HTR-8/SVneo (cell line): ENCODE data around the gene IL12RB2.
"Not testable (repeated sequence)": the region's sequence is repeated elsewhere in the genome, so short reads cannot be mapped to it uniquely, and the experiment has no call there.

Experiments
- DNase-seq: peaks from one replicate; pipeline ENCODE4 v3.0.0; 2011; ENCODE audit warnings: low spot score, mixed read lengths; ENCODE audit not compliant: insufficient read length
- FAIRE-seq: peaks from 2 replicates; lab custom pipeline; 2011; peaks lifted over from hg19 to GRCh38; lab: Jason Lieb, UNC

The IL12RB2 gene

GRCh38 chr1:67429011-67429527 is 121.4 kb downstream of the IL12RB2 start:
- no peak for FAIRE-seq
- DNase-seq: no peak

DNA sequence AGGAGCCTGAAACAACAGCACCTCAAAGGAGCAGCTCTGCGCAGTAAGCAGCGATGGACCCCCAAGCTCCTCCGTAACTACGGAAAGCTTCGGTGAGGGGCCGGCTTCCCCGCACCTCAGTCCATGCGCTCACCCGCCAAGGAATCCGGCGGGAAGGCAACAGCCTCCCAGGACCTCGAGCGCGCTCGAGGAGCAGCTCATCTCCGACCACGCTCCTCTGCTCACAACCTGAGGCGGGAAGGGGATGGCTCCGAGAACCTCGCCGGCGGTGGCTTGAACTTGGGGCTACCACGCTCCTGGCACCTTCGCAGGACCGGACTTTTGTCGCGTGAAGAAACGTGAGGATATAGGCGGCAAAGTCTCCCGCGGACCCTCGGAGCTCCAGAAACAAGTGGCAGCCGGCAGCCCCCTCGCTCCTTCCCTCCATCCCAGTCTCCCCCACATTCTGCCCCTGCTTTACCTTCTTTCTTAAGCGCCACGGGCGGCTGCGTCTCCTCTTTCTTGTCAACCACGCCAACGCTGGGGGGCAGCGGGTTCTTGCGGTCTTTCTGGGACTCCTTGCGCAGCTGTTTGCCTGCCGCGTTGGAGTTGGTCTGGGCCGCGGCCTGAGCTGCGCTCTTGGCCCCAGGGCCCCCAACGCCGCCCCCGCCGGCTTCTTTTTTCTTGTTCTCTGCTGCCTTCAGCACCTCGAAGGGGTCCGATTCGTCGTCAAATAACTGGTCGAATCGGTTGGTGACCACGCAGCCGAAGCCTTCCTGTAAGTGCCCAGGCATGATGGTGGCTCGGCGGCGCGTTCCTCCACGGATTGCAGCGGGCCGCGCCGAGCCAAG is 122.1 kb downstream of the IL12RB2 start:
- no peak for DNase-seq
- FAIRE-seq: no peak

GRCh38 chr1:67430358-67431155 is 122.9 kb downstream of the IL12RB2 start, which contains the start of gene SERBP1:
SERBP1 (minus strand) TSS chr1:67430402; CDS start chr1:67430300, 102 bp downstream.
- peak; percentile 86 for DNase-seq
- peak; percentile 93 for FAIRE-seq

GRCh38 chr1:67431156-67431765 is 123.6 kb downstream of the IL12RB2 start:
- DNase-seq: no peak

GRCh38 chr1:67431869-67432578 is 124.4 kb downstream of the IL12RB2 start:
- no peak for FAIRE-seq
- DNase-seq: no peak

More at GRCh38 chr1:67431156-67431765, 123.6 kb downstream of the IL12RB2 start:
- FAIRE-seq: no peak

DNA sequence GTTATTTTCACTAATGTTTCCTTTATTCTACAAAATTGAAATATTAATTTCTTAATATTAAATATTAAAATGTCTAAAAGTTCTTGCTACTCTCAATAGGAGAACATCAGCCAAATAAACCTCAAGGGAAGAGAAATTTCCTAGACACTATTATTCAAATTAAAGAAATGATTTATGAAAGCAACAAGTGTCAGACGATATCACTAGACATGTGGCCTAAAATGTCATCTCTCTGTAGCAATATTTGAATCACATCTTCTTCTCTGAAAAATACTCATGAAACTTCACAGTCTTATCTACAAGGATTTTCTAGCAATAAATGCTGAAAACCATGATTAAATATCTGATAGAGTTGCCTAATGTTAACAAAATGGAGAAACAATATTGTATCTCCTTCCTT is 125.1 kb downstream of the IL12RB2 start:
- DNase-seq (no peak), FAIRE-seq (no peak)

- FAIRE-seq (no peak), DNase-seq (no peak)
These were observed 126.2 kb downstream of the IL12RB2 start for GRCh38 chr1:67433837-67434236.

- DNase-seq (no peak), FAIRE-seq (no peak)
These were observed 126.8 kb downstream of the IL12RB2 start for GRCh38 chr1:67434491-67434890.

DNA sequence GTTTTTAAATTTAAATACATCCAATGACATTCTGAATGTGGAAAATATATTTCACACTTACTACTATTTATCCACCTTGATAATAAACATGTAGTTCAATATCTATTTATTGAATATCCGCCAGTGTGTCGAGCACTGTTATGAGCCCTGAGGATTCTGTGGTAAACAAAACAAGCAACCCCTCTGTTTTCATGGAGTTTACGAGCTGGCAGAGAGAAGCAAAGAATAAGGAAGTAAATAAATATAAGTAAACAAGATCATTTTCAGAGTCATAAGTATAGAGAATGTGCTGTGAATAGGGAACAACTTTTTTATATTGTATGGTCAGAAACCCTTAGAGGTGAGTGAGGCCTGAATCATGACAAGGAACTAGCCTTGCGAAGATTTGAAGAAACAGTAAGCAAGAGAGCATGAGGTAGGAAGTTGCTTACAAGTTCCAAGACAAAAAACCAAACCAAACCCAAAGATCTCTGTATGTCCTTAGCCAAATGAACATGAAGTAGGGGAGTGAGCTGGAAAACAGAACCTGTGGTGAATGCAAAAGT is 128.9 kb downstream of the IL12RB2 start:
- no peak for FAIRE-seq
- no peak for DNase-seq

DNA sequence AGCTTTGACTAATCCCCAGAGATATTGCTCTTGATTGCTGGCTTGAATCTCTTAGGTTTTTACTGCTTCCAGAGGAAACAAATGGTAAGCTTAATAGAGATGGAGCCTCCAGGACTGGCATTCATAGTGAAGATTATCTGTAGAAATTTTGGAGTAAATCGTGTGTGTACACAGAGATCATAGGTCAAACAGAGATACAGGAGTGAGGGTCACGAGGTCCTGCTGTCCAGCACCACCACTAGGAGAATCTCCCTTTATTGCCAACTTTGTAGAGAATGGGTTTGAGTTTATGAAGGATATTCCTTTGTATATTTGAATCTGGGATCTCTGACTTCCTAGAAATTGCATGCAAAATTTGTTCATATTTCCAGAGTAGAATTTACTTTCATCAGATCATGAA is 130.3 kb downstream of the IL12RB2 start:
- no peak for DNase-seq
- FAIRE-seq: no peak

- DNase-seq: no peak
- FAIRE-seq: no peak
These were observed 131.8 kb downstream of the IL12RB2 start for GRCh38 chr1:67439277-67440029.

DNA sequence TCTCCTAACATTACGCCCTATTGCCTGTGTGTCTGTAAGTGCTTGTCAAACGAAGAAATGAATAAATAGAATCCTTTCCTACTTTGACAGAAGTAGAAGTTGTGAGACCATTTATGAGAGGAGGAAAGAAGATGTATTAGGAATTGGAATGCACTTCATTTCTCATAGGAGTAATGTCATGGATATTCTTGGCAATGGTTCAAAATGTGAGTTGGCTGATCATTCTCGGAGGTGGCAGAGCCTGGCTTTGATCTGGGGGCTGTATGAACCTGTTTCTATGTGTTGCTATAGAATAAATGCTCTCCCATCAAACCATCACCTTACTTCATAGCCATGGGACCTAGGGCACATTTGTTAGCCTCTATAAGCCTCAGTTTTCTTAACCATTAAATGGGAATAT is 132.7 kb downstream of the IL12RB2 start:
- FAIRE-seq (no peak), DNase-seq (no peak)

- FAIRE-seq: no peak
- no peak for DNase-seq
These were observed 133.5 kb downstream of the IL12RB2 start for GRCh38 chr1:67441183-67441582.

DNA sequence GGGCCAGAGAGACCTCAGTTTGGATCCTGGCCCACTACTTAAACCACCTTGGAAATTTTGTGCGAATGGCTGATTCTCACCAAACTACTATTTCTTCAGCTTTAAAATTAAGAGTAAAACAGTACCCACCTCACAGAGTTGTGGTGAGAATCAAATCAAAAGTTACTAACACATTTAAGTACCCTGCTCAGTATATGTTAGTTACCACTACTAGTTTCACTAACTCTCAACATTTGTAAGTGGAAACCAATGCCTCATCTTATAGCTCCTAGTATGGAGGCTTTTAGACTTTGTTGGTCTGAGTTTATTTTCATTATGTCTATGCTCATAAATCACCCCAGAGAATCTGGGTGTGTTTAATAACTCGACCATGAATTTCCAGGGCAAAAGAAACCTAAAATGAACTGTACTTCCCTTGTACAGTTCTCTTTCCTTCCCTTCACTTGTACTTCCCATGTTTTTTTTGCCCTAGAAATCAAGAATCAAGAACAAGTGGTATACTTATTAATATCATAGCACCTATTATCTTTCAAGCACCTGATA is 134.1 kb downstream of the IL12RB2 start:
- DNase-seq (no peak), FAIRE-seq (no peak)

DNA sequence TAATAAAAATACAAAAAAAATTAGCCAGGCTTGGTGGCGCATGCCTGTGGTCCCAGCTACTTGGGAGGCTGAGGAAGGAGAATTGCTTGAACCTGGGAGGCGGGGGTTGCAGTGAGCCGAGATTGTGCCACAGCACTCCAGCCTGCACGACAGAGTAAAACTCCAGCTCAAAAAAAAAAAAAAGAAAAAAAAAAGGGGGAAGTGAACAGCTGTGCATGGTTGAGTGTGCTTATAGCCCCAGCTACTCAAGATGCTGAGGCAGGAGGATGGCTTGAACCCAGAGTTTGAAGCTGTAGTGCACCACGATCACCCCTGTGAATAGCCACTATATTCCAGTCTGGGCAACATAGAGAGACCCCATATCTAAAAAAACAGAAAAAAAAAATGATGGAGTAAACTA is 138.3 kb downstream of the IL12RB2 start:
- DNase-seq, FAIRE-seq: not testable (repeated sequence)
